ENCODE measurements around the gene APOLD1. TPM values are rescaled to one million over a fixed set of nuclear protein-coding genes. Genes with fewer than 3 reads are reported as not detected.
"Not testable (repeated sequence)": the region's sequence is repeated elsewhere in the genome, so short reads cannot be mapped to it uniquely, and the experiment has no call there.

The APOLD1 gene
- total RNA-seq, 1 donor from 2014 or later, result 5.6 TPM

DNA sequence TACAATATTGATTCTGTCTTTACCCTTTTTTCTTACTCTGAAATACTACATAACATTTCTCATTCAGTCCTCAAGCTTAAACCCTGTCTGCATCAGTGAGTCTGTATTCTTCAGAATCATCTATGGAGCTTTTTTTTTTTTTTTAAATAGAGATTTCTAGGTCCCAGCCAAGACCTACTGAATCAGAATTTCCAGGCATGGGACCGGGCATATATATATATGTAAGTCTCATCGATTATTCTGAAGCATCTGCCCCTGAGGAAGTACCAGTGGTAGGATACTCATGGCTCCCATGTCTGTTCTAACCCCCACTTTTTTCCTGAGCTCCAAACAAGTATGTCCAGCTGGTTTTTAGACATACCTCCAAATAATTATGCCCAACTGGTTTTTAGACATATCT, 33.8 kb downstream of the APOLD1 start:
- TF ChIP-seq, protein P1, sequence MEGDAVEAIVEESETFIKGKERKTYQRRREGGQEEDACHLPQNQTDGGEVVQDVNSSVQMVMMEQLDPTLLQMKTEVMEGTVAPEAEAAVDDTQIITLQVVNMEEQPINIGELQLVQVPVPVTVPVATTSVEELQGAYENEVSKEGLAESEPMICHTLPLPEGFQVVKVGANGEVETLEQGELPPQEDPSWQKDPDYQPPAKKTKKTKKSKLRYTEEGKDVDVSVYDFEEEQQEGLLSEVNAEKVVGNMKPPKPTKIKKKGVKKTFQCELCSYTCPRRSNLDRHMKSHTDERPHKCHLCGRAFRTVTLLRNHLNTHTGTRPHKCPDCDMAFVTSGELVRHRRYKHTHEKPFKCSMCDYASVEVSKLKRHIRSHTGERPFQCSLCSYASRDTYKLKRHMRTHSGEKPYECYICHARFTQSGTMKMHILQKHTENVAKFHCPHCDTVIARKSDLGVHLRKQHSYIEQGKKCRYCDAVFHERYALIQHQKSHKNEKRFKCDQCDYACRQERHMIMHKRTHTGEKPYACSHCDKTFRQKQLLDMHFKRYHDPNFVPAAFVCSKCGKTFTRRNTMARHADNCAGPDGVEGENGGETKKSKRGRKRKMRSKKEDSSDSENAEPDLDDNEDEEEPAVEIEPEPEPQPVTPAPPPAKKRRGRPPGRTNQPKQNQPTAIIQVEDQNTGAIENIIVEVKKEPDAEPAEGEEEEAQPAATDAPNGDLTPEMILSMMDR (conservative IDR thresholded peaks at IDR 0.05), result no peak
- peaks cover 86% of the 10 kb centered on the region for H3K36me3 Mint-ChIP-seq
- peak overlapping the region; percentile 42 for H3K4me3 Mint-ChIP-seq
- peak overlapping the region; percentile 75 for H3K27ac Mint-ChIP-seq
- H3K27me3 Mint-ChIP-seq, result no peaks in the 10 kb centered on the region
- DNase-seq (ENCODE audit: extremely low spot score, unreplicated experiment), result no peak
- no peaks in the 10 kb centered on the region for H3K9me3 Mint-ChIP-seq
- peaks cover 7% of the 10 kb centered on the region for H3K4me1 Mint-ChIP-seq (ENCODE audit: unreplicated experiment)

DNA sequence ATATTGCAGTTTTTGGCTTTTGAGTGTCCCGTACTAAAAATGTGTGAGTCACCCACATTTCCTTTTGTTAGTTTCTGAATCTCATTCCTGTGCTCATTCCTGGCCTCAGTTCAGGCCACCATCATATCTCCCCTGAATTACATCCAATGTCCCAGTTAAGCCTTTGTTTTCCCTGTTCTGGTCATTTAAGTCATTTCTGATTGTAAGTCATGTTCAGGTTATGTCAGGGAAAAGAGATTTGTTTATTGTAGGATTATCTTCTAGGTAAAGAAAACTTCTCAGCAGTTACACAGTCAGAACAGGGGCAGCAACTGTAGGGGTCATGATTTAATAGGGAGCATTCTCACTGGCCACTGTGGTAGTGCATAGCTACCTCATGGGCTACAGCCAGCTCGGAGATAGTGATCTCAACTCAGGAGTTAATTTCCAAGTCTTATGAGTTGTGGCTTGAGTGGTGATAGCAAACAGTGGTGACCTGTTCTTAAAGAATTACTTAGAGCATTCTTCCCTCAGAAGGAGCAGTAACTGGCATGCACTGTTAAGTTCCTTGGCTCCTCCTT, 34.4 kb downstream of the APOLD1 start:
- Mint-ChIP-seq H3K27ac (peak overlapping the region; percentile 75), H3K4me3 (peak overlapping the region; percentile 42), H3K36me3 (peaks cover 86% of the 10 kb centered on the region), H3K9me3 (no peaks in the 10 kb centered on the region), H3K27me3 (no peaks in the 10 kb centered on the region), H3K4me1 (ENCODE audit: unreplicated experiment) (peaks cover 7% of the 10 kb centered on the region)
- no peak for DNase-seq (ENCODE audit: extremely low spot score, unreplicated experiment)
- TF ChIP-seq, protein P1 (conservative IDR thresholded peaks at IDR 0.05), result no peak

- DNase-seq (ENCODE audit: extremely low spot score, unreplicated experiment); H3K4me1 Mint-ChIP-seq (ENCODE audit: unreplicated experiment); H3K9me3 Mint-ChIP-seq; H3K4me3 Mint-ChIP-seq; H3K27me3 Mint-ChIP-seq: not testable (repeated sequence)
- Mint-ChIP-seq H3K36me3 (peaks cover 87% of the 10 kb centered on the region), H3K27ac (peak overlapping the region; percentile 75)
Observed at GRCh38 chr12:12820376-12820775, 34.9 kb downstream of the APOLD1 start.

GRCh38 chr12:12821975-12822374, 36.5 kb downstream of the APOLD1 start:
- no peaks in the 10 kb centered on the region for H3K27me3 Mint-ChIP-seq
- no peaks in the 10 kb centered on the region for H3K9me3 Mint-ChIP-seq
- H3K27ac Mint-ChIP-seq, result no peak overlapping the region
- TF ChIP-seq, protein P1 (conservative IDR thresholded peaks at IDR 0.05), result no peak
- peaks cover 79% of the 10 kb centered on the region for H3K36me3 Mint-ChIP-seq
- no peaks in the 10 kb centered on the region for H3K4me1 Mint-ChIP-seq (ENCODE audit: unreplicated experiment)
- no peak overlapping the region for H3K4me3 Mint-ChIP-seq
- no peak for DNase-seq (ENCODE audit: extremely low spot score, unreplicated experiment)

DNA sequence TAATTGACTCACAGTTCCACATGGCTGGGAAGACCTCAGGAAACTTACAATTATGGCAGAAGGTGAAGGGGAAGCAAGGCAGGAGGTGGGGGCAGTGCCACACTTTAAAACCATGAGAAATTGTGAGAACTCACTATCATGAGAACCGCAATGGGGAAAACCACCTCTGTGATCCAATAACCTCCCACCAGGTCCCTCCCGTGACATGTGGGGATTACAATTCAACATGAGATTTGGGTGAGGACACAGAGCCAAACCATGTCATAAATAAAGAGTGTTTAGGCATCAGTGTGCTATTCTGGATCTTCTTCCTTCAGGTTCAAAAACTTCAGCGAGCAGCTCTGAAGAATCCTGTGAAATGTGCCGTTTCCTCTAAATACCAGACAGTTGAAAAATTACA, 37.4 kb downstream of the APOLD1 start:
- Mint-ChIP-seq H3K4me1 (ENCODE audit: unreplicated experiment) (no peaks in the 10 kb centered on the region), H3K4me3 (no peak overlapping the region), H3K36me3 (peaks cover 81% of the 10 kb centered on the region), H3K27me3 (no peaks in the 10 kb centered on the region), H3K9me3 (no peaks in the 10 kb centered on the region), H3K27ac (peak overlapping the region; percentile 44)
- TF ChIP-seq, protein P1 (conservative IDR thresholded peaks at IDR 0.05), result no peak
- DNase-seq (ENCODE audit: extremely low spot score, unreplicated experiment), result no peak

DNA sequence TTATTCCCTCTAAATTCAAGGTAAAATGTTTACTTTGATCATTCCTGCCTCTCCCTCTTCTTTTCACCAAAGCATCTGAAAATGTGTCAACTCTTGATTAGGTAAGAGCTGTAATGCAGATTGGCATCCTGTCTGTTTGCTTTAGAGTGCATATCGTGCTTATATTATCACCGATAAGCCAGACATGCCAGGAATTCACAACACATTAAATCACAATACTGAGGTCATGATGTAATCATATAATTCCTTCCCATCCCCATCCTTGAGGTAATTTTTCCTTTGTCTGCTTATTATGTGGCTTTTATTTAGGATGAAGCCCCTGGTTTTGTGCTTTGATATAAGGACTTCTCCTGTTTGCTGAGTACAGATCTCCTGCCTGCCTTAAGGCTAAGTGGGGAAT, 37.8 kb downstream of the APOLD1 start:
- Mint-ChIP-seq H3K4me3 (no peak overlapping the region), H3K27me3 (no peaks in the 10 kb centered on the region), H3K27ac (peak overlapping the region; percentile 44), H3K36me3 (peaks cover 80% of the 10 kb centered on the region), H3K9me3 (no peaks in the 10 kb centered on the region), H3K4me1 (ENCODE audit: unreplicated experiment) (no peaks in the 10 kb centered on the region)
- TF ChIP-seq, protein P1 (conservative IDR thresholded peaks at IDR 0.05), result no peak
- no peak for DNase-seq (ENCODE audit: extremely low spot score, unreplicated experiment)

Measured in type B pancreatic cell (in vitro differentiated cells).